ENCODE measurements around the gene SGPP2.

SGPP2 gene

GRCh38 chr2:222563936-222564335, 139.6 kb downstream of the SGPP2 start:
- H3K4me3 ChIP-seq (ENCODE audit: control insufficient read depth, low read depth, low read length) = no peak overlapping the region
- no peak for DNase-seq (ENCODE audit: low read depth)
- TF ChIP-seq CTCF (conservative IDR thresholded peaks at IDR 0.05; ENCODE audit: control insufficient read depth, insufficient read depth, low read depth, low read length) = no peak

DNA sequence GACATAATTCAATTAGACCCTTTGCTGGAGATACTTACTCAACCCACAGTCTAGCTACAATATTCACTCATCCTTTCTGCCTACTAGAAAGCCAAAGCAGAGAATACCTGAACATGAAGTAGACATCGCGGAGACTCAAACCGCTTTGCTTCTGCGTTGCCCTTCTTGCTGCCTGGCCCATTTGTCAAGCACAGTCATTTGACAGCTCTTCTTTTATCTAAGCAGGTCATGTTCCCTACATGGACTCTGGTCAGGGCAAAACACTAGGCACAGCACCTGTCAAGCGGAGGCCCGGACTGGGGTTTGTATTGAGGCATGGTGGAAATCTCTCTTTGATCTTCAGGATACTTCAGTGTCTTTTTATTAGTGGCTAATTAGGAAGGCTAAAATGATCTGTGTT, 141.9 kb downstream of the SGPP2 start:
- DNase-seq (ENCODE audit: low read depth) = no peak
- TF ChIP-seq CTCF (conservative IDR thresholded peaks at IDR 0.05; ENCODE audit: control insufficient read depth, insufficient read depth, low read depth, low read length) = no peak
- no peak overlapping the region for H3K4me3 ChIP-seq (ENCODE audit: control insufficient read depth, low read depth, low read length)

DNA sequence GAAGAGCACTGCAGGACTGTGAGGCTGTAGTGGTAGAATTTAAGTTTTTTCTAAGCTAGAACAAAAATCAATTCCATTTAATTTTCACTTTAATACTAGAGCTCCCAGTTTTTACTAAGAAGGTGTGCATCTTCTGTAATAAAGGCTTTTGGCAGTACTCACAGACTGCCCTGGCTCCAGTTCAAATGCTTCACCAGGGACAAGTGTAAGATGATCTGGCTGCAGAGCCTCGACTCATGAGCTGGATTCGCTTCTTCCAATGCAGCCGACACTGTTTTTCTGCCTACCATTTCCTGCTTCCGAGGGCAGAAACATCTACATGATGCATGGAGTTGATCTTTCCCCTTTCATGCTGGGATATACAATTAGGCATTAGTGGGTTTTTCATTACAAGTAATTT, 144.5 kb downstream of the SGPP2 start:
- no peak for TF ChIP-seq CTCF (conservative IDR thresholded peaks at IDR 0.05; ENCODE audit: control insufficient read depth, insufficient read depth, low read depth, low read length)
- H3K4me3 ChIP-seq (ENCODE audit: control insufficient read depth, low read depth, low read length) = no peak overlapping the region
- peak; percentile 86 for DNase-seq (ENCODE audit: low read depth)

DNA sequence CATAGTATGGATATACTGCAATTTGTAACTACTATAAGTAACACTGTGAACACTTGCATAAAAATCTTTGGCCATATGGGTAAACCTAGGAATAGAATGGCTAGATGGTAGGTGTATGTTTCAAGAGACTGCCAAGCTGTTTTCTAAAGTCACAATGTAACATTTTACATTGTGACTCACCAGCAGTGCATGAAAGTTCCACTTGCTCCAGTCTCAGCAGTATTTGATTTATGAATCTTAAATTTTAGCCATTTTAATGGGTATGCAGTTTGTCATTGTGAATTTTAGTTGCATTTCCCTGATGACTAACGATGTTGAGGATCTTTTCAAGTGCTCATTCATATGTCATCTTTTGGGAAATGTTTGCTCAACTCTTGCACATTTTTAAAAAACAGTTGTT, 145.5 kb downstream of the SGPP2 start:
- TF ChIP-seq CTCF (conservative IDR thresholded peaks at IDR 0.05; ENCODE audit: control insufficient read depth, insufficient read depth, low read depth, low read length) = no peak
- no peak overlapping the region for H3K4me3 ChIP-seq (ENCODE audit: control insufficient read depth, low read depth, low read length)
- DNase-seq (ENCODE audit: low read depth) = peak; percentile 71

DNA sequence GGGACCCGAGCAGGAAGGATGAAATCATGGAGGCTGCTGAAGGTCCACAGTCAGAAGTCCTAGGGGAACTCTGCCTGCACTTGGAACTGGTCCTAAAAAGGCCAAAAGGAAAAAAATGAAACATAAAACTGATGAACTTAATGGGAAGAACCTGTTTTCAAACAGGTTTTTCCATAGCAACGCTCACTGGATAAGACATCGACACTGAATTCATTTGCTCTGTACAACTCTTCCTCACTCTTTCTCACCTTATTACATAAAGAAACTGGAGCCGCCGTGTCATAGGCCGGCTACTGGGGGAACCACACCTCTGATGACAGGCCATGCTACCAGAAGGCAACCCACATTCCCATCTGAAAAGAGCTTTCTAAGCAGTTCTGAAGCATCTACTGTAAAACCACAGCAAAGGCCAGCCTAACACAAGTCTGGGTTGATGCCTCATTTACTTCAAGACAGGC, 147.9 kb downstream of the SGPP2 start:
- no peak for TF ChIP-seq CTCF (conservative IDR thresholded peaks at IDR 0.05; ENCODE audit: control insufficient read depth, insufficient read depth, low read depth, low read length)
- no peak for DNase-seq (ENCODE audit: low read depth)
- H3K4me3 ChIP-seq (ENCODE audit: control insufficient read depth, low read depth, low read length) = no peak overlapping the region

DNA sequence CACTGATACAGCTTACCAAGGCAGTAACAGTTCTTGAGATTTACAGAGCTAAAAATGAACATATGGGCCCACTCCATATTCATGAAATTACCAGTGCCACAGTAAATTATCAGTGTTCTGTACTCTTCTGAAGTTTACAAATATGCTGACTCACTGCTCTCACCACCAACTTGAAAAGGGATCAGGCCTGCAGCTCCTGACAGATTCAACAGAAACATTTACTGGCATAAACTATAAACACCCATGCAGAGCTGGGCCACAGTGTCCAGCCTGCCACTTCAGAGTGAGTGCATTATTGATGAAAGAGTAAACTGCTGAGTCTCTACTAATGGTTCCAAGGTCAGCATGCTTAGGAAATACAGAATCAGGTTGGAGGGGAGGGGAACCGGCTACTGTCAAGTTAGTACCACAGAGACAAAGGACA, 148.4 kb downstream of the SGPP2 start:
- DNase-seq (ENCODE audit: low read depth) = peak; percentile 71
- TF ChIP-seq CTCF (conservative IDR thresholded peaks at IDR 0.05; ENCODE audit: control insufficient read depth, insufficient read depth, low read depth, low read length) = no peak
- H3K4me3 ChIP-seq (ENCODE audit: control insufficient read depth, low read depth, low read length) = no peak overlapping the region

- TF ChIP-seq CTCF (conservative IDR thresholded peaks at IDR 0.05; ENCODE audit: control insufficient read depth, insufficient read depth, low read depth, low read length) = no peak
- H3K4me3 ChIP-seq (ENCODE audit: control insufficient read depth, low read depth, low read length) = no peak overlapping the region
- DNase-seq (ENCODE audit: low read depth) = no peak
Measured at GRCh38 chr2:222575618-222576017, 151.3 kb downstream of the SGPP2 start.

Measured in fibroblast of mammary gland (primary cell).